ENCODE results near the gene USP10.

- TF ChIP-seq POLR2AphosphoS5 (IDR thresholded peaks at IDR 0.05) (no peak), CTCF (IDR thresholded peaks at IDR 0.05) (no peak), POLR2A (IDR thresholded peaks at IDR 0.05) (no peak), EP300 (IDR thresholded peaks at IDR 0.05) (no peak)
These were observed 63.8 kb downstream of the USP10 start for GRCh38 chr16:84763629-84764028.

Data from sigmoid colon (tissue), 4 donors.